Vagina (tissue), 2 donors: ENCODE data around the gene CREBZF. TPM values are rescaled to one million over a fixed set of nuclear protein-coding genes. Genes with fewer than 3 reads are reported as not detected.

Source experiments
- DNase-seq, 2 donors: peaks; one replicate each; pipeline ENCODE4 v3.0.0-alpha.2; 2017; ENCODE audit errors: extremely low spot score in 2 of 2
- H3K27ac ChIP-seq: fragments of 200-600 bp; sonication (generic); one replicate; pipeline ENCODE4 v1.5.1; 2019
- H3K27me3 ChIP-seq: fragments of 200-600 bp; sonication (generic); one replicate; pipeline ENCODE4 v1.5.1; 2019
- H3K36me3 ChIP-seq, 2 donors: fragments of 200-600 bp; sonication (generic); one replicate each; pipeline ENCODE4 v1.5.1; 2017 to 2019
- H3K4me1 ChIP-seq: fragments of 200-600 bp; sonication (generic); one replicate; pipeline ENCODE4 v1.5.1; 2019
- H3K4me3 ChIP-seq, 2 donors: fragments of 200-600 bp; sonication (generic); 1 replicate in 1 of 2; 2 replicates in 1 of 2; pipeline ENCODE4 v1.5.1; 2016 to 2019
- H3K9me3 ChIP-seq: fragments of 200-600 bp; sonication (generic); one replicate; pipeline ENCODE4 v1.5.1; 2019
- POLR2A ChIP-seq, 2 donors: fragments of 450-650 bp; IDR thresholded peaks; one replicate each; pipeline ENCODE4 v1.6.1; 2017; ENCODE audit warnings: antibody characterized with exemption in 2 of 2, mild to moderate bottlenecking in 2 of 2, moderate library complexity in 2 of 2
- POLR2AphosphoS5 ChIP-seq, 2 donors: sonication (generic); formaldehyde crosslinking; IDR thresholded peaks; one replicate each; pipeline ENCODE4 v1.9.0; 2017; ENCODE audit warnings: antibody characterized with exemption in 2 of 2, mild to moderate bottlenecking in 2 of 2, low read depth in 1 of 2; ENCODE audit not compliant: insufficient read depth in 1 of 2
- intact Hi-C: fragments of 100-400 bp; cut with DNase I; formaldehyde crosslinking; loops from one replicate; pipeline ENCODE4 v1.15.1; 2023
- total RNA-seq: library from RNA; depleted of rRNA; stranded (reverse); fragments of >200 nt; gene quantifications from one replicate; pipeline ENCODE4 v1.2.3, GENCODE V29; 2016
- TF ChIP-seq, protein P1 (sequence below), 3 experiments: fragments of 450-650 bp in 2 of 3; fragments of 200-600 bp in 1 of 3; sonication (generic) in 1 of 3; IDR thresholded peaks; one replicate each; pipeline ENCODE4 v1.5.1; 2017 to 2019; ENCODE audit warnings: antibody characterized with exemption in 3 of 3, mild to moderate bottlenecking in 2 of 3, moderate library complexity in 2 of 3

CREBZF gene
- total RNA-seq, 1 donor from 2014 or later = 60.9 TPM

DNA sequence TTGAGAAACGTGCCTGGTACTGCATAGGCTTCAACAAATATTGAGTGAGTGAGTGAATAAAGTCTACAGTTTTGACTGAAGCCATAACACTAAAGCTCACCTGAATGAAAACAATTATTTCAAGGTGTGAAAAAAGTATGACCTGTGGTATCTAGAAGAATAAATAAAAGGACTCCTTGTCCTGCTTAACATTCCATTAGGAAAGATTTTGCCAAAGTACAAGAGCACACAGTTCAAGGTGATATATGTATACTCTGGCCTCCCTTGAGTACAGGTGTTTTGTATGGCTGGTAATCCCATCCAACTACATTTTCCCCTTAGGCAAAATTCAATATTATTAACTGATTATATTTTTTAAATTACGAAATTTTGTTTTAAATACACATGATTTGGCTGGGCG is 1.8 kb upstream of the CREBZF start:
- no peak for DNase-seq
- Histone ChIP-seq H3K9me3 (no peaks in the 10 kb centered on the region), H3K4me3 (no peak overlapping the region), H3K27me3 (no peaks in the 10 kb centered on the region), H3K27ac (no peak overlapping the region), H3K4me1 (peaks cover 23% of the 10 kb centered on the region), H3K36me3 (no peaks in the 10 kb centered on the region)
- TF ChIP-seq POLR2A (IDR thresholded peaks at IDR 0.05) (no peak), POLR2AphosphoS5 (IDR thresholded peaks at IDR 0.05; ENCODE audit: insufficient read depth in 1 of 2, low read depth in 1 of 2) (no peak)
- TF ChIP-seq, protein P1, sequence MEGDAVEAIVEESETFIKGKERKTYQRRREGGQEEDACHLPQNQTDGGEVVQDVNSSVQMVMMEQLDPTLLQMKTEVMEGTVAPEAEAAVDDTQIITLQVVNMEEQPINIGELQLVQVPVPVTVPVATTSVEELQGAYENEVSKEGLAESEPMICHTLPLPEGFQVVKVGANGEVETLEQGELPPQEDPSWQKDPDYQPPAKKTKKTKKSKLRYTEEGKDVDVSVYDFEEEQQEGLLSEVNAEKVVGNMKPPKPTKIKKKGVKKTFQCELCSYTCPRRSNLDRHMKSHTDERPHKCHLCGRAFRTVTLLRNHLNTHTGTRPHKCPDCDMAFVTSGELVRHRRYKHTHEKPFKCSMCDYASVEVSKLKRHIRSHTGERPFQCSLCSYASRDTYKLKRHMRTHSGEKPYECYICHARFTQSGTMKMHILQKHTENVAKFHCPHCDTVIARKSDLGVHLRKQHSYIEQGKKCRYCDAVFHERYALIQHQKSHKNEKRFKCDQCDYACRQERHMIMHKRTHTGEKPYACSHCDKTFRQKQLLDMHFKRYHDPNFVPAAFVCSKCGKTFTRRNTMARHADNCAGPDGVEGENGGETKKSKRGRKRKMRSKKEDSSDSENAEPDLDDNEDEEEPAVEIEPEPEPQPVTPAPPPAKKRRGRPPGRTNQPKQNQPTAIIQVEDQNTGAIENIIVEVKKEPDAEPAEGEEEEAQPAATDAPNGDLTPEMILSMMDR (IDR thresholded peaks at IDR 0.05) = no peak
- intact Hi-C loops = no loop called here

DNA sequence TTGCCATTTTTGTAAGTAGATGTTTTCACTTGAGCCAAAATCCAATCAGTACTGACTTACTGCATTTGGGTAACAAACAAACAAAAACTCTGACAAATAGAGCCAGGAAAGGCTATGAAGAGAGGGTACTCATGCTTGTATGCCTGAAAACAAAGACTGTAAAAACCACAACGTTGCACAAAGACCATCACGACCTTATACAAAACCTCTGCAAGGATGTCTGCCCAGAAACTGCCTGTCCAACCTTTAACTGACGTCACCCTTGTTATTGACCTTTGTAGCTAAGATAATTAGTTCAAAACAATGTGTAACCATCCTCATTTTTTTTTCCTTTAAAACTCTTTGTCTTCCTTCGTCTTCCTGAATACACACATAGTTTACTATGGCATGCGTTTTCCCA is 804 bp upstream of the CREBZF start:
- Histone ChIP-seq H3K27ac (peak overlapping the region; percentile 97), H3K9me3 (no peaks in the 10 kb centered on the region), H3K27me3 (no peaks in the 10 kb centered on the region), H3K36me3 (peaks cover 0 to 1% of the 10 kb centered on the region in 2 donors), H3K4me3 (no peak overlapping the region), H3K4me1 (peaks cover 32% of the 10 kb centered on the region)
- DNase-seq = no peak
- intact Hi-C loops = loop anchor here (2.0 kb wide), 1 partner anchor 37 kb away; the partner anchor contains the start of gene TMEM126B
- TF ChIP-seq POLR2AphosphoS5 (IDR thresholded peaks at IDR 0.05; ENCODE audit: insufficient read depth in 1 of 2, low read depth in 1 of 2) (no peak), POLR2A (IDR thresholded peaks at IDR 0.05) (no peak)
- TF ChIP-seq, protein P1 (IDR thresholded peaks at IDR 0.05) = no peak

DNA sequence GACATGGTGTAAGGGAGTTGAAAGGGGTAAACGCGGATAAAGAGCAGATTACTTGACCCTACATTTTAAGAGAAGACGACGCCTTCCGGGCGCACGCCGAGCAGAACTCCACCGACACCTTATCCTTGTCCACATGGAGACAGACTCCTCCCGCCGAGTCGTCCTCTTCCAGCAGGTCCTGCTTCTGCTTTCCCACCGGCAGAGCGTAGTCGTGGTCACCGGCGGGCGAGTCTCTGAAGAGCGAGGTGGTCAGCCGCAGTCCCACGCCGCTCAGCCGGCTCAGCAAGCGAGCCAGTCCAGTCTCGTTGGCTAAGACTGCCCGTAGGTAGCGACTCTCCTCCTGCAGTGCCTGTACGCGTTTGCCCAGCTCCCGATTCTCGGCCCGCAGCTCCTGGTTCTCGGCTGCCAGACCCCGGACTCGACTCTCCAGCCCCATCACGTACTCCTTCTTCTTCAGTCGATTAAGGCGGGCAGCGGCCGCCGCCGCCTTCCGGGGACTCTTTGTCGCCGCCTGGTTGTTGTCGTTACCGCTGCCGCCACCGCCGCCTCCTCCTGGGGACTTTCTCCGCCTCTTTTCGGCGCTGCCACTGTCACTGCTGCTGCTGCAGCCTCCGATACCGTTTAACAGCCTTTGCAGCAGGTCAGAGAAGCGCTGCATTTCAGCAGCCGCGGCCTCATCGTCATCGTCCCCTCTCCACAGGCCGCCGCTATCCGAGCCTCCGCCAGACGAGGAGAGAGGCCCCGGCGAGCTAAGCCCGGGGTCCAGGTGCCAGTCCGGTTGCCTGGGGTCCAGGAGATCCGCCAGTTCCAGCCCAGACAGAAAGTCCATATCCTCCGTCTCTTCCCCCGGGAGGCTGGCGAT is 945 bp downstream of the CREBZF start:
- intact Hi-C loops = loop anchor here (2.0 kb wide), 1 partner anchor 35 kb away; the partner anchor contains the start of gene TMEM126B
- TF ChIP-seq POLR2A (IDR thresholded peaks at IDR 0.05) = no peak
- TF ChIP-seq POLR2AphosphoS5 (IDR thresholded peaks at IDR 0.05; ENCODE audit: insufficient read depth in 1 of 2, low read depth in 1 of 2) = no peak
- TF ChIP-seq, protein P1 (IDR thresholded peaks at IDR 0.05) = peak in 2 of 3 experiments; percentile 32 to 69
- Histone ChIP-seq H3K36me3 (peaks cover 0 to 15% of the 10 kb centered on the region in 2 donors), H3K4me1 (peaks cover 49% of the 10 kb centered on the region), H3K27ac (peak overlapping the region; percentile 97), H3K4me3 (peak overlapping the region; percentile 89 to 92), H3K9me3 (no peaks in the 10 kb centered on the region), H3K27me3 (no peaks in the 10 kb centered on the region)
- no peak for DNase-seq

DNA sequence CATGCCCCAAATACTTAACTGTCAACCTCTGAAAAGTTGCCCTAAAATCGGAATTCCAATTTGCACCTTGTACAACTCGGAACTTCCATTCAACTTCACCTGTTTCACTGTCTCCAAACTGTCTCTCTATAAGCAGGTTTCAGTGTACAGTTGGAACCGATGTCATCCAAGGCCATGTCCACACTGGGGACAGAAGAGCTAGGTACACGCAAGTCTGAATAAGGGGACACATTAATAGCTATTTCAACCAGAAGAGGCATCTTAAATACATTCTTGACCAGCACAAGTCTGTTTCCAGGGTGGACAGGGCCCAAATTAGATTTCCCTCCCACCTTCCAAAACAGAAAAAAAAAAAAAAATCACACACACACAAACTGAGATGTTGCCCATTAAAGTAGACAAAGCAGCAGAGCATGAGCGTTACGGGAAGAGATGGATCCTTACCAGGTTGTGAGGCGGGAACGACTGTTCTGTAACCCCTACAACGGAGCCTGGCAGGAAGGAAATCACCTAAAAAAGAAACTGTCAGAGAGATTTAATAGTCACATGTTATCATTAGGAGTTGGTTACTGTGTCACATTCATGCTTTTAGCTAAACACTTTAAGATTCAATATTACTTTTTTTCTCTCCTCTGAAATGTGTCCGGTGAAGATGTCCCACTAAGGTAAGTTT is 1.7 kb downstream of the CREBZF start:
- intact Hi-C loops = no loop called here
- Histone ChIP-seq H3K27ac (peak overlapping the region; percentile 97), H3K36me3 (peaks cover 0 to 20% of the 10 kb centered on the region in 2 donors), H3K27me3 (no peaks in the 10 kb centered on the region), H3K9me3 (no peaks in the 10 kb centered on the region), H3K4me1 (peaks cover 55% of the 10 kb centered on the region), H3K4me3 (peak overlapping the region; percentile 89 to 92)
- no peak for DNase-seq
- TF ChIP-seq, protein P1 (IDR thresholded peaks at IDR 0.05) = no peak
- no peak for TF ChIP-seq POLR2AphosphoS5 (IDR thresholded peaks at IDR 0.05; ENCODE audit: insufficient read depth in 1 of 2, low read depth in 1 of 2)
- no peak for TF ChIP-seq POLR2A (IDR thresholded peaks at IDR 0.05)
